GM21737 (cell line): ENCODE results near the gene ADGRG6.

Experiments used
- ATAC-seq: cut with Tn5 transposase; IDR thresholded peaks from one replicate; pipeline ENCODE4 v1.9.1; 2021; ENCODE audit warnings: mild to moderate bottlenecking, moderate library complexity; ENCODE audit not compliant: unreplicated experiment

ADGRG6 gene

DNA sequence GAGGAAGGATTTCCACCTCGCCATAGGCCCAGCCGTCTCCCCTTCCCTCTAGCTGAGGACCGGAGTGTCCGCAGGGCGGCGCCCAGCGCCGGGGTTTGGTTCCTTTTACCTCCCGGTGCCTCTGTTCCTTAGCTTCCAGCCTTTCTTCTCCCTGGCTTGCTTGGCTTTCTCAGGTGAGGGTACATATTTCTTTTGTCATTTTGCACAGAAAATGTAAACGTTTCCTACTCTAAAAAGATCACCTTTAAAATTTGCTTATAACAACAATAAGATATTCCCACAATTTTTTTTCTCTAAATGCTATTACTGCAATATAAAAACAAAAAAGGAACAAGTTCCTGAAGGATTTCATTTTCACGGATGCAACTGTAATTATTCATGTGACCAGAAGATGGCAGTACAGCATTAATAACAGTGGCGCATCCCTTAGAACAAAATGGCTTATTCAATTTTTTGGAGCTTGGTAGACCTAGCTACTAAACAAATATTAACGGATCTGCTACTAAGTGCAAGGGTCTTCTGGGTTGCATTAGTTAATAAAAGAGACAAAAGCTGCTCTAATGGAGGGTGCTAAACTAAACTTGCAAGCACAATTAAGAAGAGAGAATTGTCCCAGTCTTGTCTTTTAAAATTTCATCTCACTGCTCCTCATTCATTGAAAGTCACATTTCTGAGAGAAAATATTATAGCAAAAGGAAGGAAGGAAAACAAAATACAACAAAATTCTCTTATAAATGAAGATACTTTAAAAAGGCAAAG is 172.9 kb downstream of the ADGRG6 start:
- no peak for ATAC-seq

DNA sequence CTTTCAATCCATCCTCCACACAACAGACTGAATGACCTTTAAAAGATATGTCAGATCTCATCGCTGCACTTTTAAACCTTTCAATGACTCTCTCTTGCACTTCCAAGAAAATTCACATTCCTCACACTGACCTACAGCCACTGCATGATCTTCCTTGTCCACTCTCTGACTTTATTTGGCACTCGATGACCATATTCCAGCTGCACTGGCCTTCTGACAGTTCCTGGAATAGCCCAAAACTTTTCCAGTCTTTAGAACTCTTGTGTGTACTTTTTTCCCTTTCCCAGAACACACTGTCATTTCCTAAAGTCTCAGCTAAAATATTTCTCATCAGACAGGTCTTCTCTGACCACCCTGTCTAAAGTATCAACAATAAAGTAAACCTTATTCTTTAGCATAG is 174.6 kb downstream of the ADGRG6 start:
- ATAC-seq, result no peak

GRCh38 chr6:142478117-142478516 is 176.3 kb downstream of the ADGRG6 start:
- peak; percentile 56 for ATAC-seq

DNA sequence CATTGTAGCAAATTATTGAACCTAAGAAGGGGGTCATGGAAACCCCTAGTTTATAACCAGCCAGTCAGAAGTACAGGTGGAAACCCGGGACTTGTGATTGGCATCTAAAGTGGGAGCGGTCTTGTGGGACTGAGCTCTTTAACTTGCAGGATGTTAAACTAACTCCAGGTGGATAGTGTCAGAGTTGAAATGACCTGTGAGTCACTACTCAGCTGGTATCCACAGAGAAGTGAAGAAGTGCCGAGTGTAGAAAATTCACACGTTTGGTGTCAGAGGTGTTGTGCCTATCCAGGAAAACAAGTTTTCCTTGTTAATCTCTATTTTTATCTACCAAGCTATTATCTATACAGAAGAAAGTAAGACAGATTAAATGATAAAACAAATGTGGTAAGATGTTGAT is 179.7 kb downstream of the ADGRG6 start:
- no peak for ATAC-seq

DNA sequence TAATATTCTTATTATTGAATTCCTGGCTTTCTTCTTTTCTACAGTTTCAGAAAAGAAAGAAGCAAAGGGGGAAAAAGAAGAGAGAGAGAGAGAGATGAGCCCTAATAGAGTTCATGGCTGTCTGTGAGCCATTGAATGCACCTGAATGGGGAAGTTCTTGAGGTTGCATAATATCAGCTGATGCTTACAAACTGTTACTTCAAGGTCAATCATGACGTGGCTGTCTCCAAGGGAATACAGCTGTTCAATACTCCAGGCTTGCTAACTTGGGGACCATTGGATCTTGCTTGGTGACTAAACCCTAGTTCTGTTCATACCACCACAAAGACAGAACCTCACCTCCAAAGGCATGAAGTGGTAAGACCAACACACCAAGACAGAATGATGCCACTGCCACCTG is 180.4 kb downstream of the ADGRG6 start:
- no peak for ATAC-seq

DNA sequence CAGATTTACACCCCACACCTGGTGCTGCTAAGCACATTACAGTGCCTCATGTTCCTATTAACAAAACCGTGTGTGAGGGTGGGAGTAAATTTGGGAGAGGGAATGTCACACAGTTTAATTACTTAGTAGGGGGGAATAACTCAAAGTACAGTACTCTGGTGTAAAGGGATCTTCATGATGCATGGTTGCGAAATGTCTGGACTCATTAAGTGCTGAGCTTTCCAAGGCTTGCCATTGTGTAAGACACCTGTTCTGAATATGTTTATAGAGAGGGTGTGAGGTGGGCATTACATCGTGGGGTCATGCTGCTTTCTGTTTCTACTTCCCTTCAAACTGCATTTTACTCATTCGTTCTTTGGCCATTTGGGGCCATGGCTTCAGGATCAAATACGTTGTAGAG is 181.2 kb downstream of the ADGRG6 start:
- no peak for ATAC-seq

DNA sequence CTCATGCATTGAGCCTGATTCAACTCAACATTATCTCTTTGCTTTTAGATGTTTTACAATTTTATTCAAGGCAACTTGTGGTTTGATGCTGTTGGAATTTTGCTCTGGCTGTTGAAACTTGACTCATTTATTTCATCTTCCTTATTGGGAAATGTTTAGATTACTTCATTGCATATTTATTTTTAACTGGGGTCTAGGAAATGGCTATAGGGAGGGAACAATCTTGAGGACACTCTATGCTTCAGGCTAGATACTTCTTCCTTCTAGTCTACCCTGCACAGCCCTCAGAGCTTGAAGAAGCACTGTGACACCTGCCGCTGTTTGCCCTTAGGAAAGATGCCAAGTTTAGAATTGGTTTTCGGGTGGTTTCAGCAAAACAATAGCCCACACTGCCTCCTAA is 183.4 kb downstream of the ADGRG6 start:
- ATAC-seq, result no peak

- no peak for ATAC-seq
Measured at GRCh38 chr6:142489722-142490610, 188.2 kb downstream of the ADGRG6 start.
